GM19043 (cell line): ENCODE results near the gene WNK4.
"Not testable (repeated sequence)": the region's sequence is repeated elsewhere in the genome, so short reads cannot be mapped to it uniquely, and the experiment has no call there.

Experiments used
- ATAC-seq: cut with Tn5 transposase; IDR thresholded peaks from one replicate; pipeline ENCODE4 v1.9.1; 2021; ENCODE audit warnings: low read depth; ENCODE audit not compliant: unreplicated experiment

The WNK4 gene

GRCh38 chr17:42779936-42780850 is at the start of gene WNK4:
Gene WNK4 (plus strand): TSS chr17:42780610. CDS start chr17:42780699, 89 bp downstream.
- ATAC-seq: no peak

DNA sequence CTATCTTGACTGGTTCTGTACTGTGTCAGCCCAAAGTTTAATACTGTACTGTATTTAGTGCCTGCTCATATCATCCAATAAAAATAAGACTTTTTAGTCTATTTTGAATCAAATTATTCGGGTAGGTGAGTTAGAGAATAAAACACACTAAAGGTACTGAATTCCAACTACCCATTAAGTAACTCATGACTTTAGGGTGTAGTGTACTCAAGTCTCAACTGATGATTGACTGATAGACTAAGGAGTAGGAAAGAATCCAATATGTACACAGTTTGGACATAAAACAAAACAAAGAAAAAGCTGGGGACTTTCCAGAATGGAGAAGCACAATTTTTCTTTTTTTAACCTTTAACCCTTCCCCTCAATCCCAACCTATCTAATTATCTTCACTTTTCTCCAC is 39.7 kb upstream of the WNK4 start:
- no peak for ATAC-seq

- ATAC-seq: not testable (repeated sequence)
Measured at GRCh38 chr17:42742916-42743315, 37.5 kb upstream of the WNK4 start.

- ATAC-seq: no peak
Measured at GRCh38 chr17:42743595-42744282, 36.7 kb upstream of the WNK4 start.

DNA sequence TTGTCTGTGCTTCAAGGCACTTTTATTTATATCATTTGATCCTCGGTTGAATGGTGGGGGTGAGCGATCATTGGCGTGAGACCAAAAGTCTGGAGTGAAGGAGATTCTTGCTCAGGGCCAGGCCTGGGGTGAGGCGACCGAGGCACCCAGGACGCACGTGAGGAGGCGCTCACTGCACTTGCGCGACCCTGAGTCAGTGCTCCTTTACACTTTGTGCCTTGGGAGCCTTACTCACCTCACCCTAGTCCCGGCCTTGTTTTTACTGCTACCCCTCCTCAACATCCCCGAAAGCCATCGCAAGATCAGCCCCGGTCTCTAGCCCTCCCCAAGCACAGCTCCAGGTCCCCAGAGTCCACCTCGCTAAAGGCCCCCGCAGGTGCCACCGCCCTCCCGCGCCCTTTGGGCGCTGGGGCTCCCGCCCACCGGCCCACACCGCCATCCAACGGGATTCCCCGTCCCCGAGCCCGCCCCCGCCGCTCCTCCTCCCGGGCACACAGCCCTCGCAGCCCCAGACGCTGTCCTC is 36.1 kb upstream of the WNK4 start:
- peak; percentile 60 for ATAC-seq

- peak; percentile 64 for ATAC-seq
Measured at GRCh38 chr17:42744806-42745617, 35.4 kb upstream of the WNK4 start, which contains the start of gene EZH1. Gene EZH1 (minus strand): TSS chr17:42745040. CDS start chr17:42728941, 16,099 bp downstream.

GRCh38 chr17:42748202-42748907 is 32.1 kb upstream of the WNK4 start:
- no peak for ATAC-seq

GRCh38 chr17:42748908-42749798 is 31.3 kb upstream of the WNK4 start:
- ATAC-seq: no peak

- ATAC-seq: no peak
Measured at GRCh38 chr17:42750739-42751344, 29.6 kb upstream of the WNK4 start.

DNA sequence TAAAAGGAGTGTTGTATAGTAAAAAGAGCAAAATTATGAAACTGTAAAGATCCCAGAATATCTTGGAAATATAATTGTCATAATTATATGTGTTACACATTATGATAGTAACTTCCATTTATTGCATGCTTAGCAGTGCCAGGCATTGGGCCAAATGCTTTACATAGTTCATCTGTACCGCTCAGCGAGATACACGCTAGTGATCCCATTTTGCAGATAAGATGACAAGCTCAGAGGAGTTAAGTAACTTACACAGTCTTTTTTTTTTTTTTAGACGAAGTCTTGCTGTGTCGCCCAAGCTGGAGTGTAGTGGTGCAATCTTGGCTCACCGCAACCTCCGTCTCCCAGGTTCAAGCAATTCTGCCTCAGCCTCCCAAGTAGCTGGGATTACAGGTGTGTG is 28.8 kb upstream of the WNK4 start:
- no peak for ATAC-seq

DNA sequence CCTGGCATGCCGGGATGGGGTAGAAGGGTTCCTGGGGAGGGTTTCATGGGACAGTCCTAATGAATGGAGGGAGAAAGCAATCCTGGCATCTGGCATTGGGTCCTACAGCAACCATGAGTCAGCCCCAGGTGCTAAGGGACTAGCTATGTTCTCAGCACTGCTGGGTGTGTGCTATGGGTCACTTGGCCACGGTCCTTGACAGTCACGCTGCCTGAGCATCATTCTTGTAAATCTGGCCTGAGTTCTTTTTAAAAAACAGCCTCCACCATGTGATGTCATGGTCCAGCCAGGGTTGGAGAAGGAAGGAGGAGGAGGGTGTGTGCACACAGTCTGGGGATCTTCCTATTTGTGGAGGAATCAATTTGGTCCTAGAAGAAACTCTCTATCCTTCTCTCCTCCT is 25.6 kb upstream of the WNK4 start:
- no peak for ATAC-seq

- ATAC-seq: no peak
Measured at GRCh38 chr17:42759982-42760651, 20.3 kb upstream of the WNK4 start.

GRCh38 chr17:42760652-42761581 is 19.5 kb upstream of the WNK4 start, which contains the start of gene RAMP2:
Gene RAMP2 (plus strand): TSS chr17:42761227. CDS start chr17:42761262, 35 bp downstream.
- no peak for ATAC-seq

GRCh38 chr17:42761638-42762037 is 18.8 kb upstream of the WNK4 start:
- no peak for ATAC-seq

- ATAC-seq: no peak
Measured at GRCh38 chr17:42766124-42766523, 14.3 kb upstream of the WNK4 start.

DNA sequence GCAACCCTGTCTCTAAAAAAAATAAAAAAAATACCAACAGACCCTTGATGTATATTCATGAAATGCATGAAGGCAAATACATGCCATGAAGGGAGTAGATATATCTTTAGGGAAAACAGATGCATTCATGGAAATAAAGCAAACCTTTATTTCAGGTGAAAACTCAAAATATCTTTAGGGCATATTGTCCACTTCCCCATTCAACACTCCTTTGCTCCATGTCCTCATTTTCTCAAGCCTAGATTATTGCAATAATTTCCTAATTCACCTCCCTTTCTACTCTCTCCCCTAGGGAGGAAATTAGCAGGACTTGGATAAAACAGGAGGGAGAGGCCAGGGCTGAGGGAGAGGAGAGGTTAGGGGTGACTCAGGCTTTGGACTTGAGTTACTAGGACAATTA is 12.9 kb upstream of the WNK4 start:
- ATAC-seq: no peak

DNA sequence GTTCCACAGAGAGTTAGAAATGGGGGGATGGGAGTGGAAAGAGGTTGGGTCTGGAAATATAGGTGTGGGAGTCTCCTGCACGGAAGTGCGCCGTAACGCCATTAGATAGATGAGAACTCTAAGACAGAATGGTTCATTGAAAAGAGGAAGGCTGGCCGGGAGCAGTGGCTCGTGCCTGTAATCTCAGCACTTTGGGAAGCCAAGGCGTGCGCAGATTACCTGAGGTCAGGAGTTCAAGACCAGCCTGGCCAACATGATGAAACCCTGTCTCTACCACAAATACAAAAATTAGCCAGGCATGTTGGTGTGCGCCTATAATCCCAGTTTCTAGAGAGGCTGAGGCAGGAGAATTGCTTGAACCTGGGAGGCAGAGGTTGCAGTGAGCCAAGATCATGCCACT is 12.4 kb upstream of the WNK4 start:
- not testable (repeated sequence) for ATAC-seq
